Spleen (tissue), 11 donors: ENCODE measurements around the gene STYXL1. TPM values are rescaled to one million over a fixed set of nuclear protein-coding genes. Genes with fewer than 3 reads are reported as not detected.
"Not testable (repeated sequence)": the region's sequence is repeated elsewhere in the genome, so short reads cannot be mapped to it uniquely, and the experiment has no call there.

Source experiments
- DNase-seq: peaks from one replicate; pipeline ENCODE4 v3.0.0-alpha.2; 2020
- H3K27ac ChIP-seq, 8 donors: fragments of 200-600 bp; sonication (generic) in 7 of 8; 1 replicate in 4 of 8; 2 replicates in 4 of 8; pipeline versions ENCODE4 v1.5.0 to v1.8.0; 2016 to 2021; ENCODE audit warnings: inconsistent platforms in 4 of 8, mild to moderate bottlenecking in 4 of 8, moderate library complexity in 1 of 8
- H3K27me3 ChIP-seq, 7 donors: fragments of 200-600 bp; sonication (generic) in 6 of 7; replicated peaks in 1 of 7; 1 replicate in 4 of 7; 2 replicates in 3 of 7; pipeline versions ENCODE4 v1.5.0 to v1.8.0; 2016 to 2021; ENCODE audit warnings: inconsistent platforms in 3 of 7, mild to moderate bottlenecking in 1 of 7
- H3K36me3 ChIP-seq, 6 donors: fragments of 200-600 bp; sonication (generic) in 5 of 6; 1 replicate in 4 of 6; 2 replicates in 2 of 6; pipeline versions ENCODE4 v1.5.0 to v1.8.0; 2016 to 2021; ENCODE audit warnings: inconsistent platforms in 2 of 6
- H3K4me1 ChIP-seq, 6 donors: fragments of 200-600 bp; sonication (generic) in 5 of 6; 1 replicate in 3 of 6; 2 replicates in 3 of 6; pipeline versions ENCODE4 v1.5.0 to v1.8.0; 2016 to 2021; ENCODE audit warnings: inconsistent platforms in 3 of 6
- H3K4me3 ChIP-seq, 8 donors: fragments of 200-600 bp; sonication (generic) in 7 of 8; 1 replicate in 4 of 8; 2 replicates in 4 of 8; pipeline versions ENCODE4 v1.5.0 to v1.8.0; 2016 to 2021; ENCODE audit warnings: inconsistent platforms in 4 of 8, mild to moderate bottlenecking in 4 of 8, moderate library complexity in 2 of 8
- H3K9me3 ChIP-seq, 8 donors: fragments of 200-600 bp; sonication (generic) in 7 of 8; 1 replicate in 4 of 8; 2 replicates in 4 of 8; pipeline versions ENCODE4 v1.5.0 to v1.8.0; 2016 to 2021; ENCODE audit warnings: inconsistent platforms in 4 of 8
- CTCF ChIP-seq, 11 experiments: fragments of 200-600 bp in 7 of 11; fragments of 450-650 bp in 4 of 11; sonication (generic) in 4 of 11; IDR thresholded peaks in 8 of 11; conservative IDR thresholded peaks in 3 of 11; 1 replicate in 7 of 11; 2 replicates in 4 of 11; pipeline versions ENCODE4 v1.4.0 to v1.8.0; 2016 to 2021; ENCODE audit warnings: antibody characterized with exemption in 11 of 11, inconsistent platforms in 4 of 11, mild to moderate bottlenecking in 1 of 11
- POLR2A ChIP-seq, 3 donors: fragments of 450-650 bp; IDR thresholded peaks; one replicate each; pipeline ENCODE4 v1.5.1; 2017; ENCODE audit warnings: antibody characterized with exemption in 3 of 3, mild to moderate bottlenecking in 1 of 3
- POLR2AphosphoS5 ChIP-seq, 3 donors: sonication (generic); formaldehyde crosslinking; IDR thresholded peaks; one replicate each; pipeline ENCODE4 v1.5.1; 2017; ENCODE audit warnings: antibody characterized with exemption in 3 of 3
- WGBS, 5 donors: extraction: QIAGEN DNeasy Blood & Tissue Kit in 3 of 5; methylation state at CpG; one replicate each; pipeline versions ENCODE4 v1.1.5 to v1.1.7; 2013 to 2018; 5-methylcytosine and 5-hydroxymethylcytosine counted together
- intact Hi-C: fragments of 100-400 bp; cut with DNase I; formaldehyde crosslinking; loops from one replicate; pipeline ENCODE4 v1.15.0; 2023; ENCODE audit warnings: low total_unique reads
- polyA plus RNA-seq, 3 donors: library from polyadenylated mRNA; stranded (reverse); fragments of 200-250 nt; gene quantifications; one replicate each; pipeline ENCODE4 v1.2.1, GENCODE V29; 2013
- total RNA-seq, 7 donors: library from RNA; depleted of rRNA in 3 of 7; stranded (reverse); fragments of >200 nt in 3 of 7; fragmentation: NEBNext Ultra II Directional in 4 of 7; extraction: Animal tissue kit (Norgen Biotek cat#: 25700) in 4 of 7; gene quantifications; one replicate each; pipeline versions ENCODE4 v1.1.0 to v1.2.1, GENCODE V29; 2016 to 2021
- donor health status: healthy with polysubstance abuse.
- donor health status: DM: no; HTN: no; CAD: no; lungs with moderate emphysema.
- donor health status: DM: no; HTN: no; CAD: no.
- donor health status: Bipolar disorder and iron deficiency.
- donor health status: healthy.
- donor health status: DM: no; HTN: no; CAD: no.
- donor health status: DM: yes; HTN: yes; CAD: no.

STYXL1 gene
- total and polyA plus RNA-seq, 10 donors: 18.3 to 60.4 (median 34.4) TPM

DNA sequence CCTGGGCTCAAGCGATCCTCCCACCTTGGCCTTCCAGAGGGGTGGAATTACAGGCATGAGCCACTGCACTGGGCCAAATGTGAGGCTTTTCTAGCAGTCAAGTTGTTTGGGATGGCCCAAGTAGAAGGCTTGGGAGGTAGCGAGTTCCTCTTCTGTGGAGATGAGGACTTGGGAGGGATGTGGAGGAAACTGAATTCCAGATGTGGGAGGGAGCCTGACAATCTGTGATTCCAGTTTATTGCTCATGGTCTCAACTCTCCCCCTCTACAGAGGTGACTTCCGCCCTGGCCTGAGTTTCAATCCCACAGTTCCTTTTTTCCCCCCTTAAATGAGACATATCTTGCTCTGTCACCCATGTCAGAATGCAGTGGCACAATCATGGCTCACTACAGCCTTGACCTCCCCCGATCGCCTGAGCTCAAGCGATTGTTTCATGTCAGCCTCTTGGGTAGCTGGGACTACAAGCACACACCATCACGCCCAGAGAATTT, 3.4 kb downstream of the STYXL1 start:
- DNase-seq: no peak
- TF ChIP-seq CTCF (IDR thresholded peaks at IDR 0.05 in 8 of 11, conservative IDR thresholded peaks at IDR 0.05 in 3 of 11) (no peak), POLR2A (IDR thresholded peaks at IDR 0.05) (no peak), POLR2AphosphoS5 (IDR thresholded peaks at IDR 0.05) (no peak)
- WGBS, 5 donors: 89 to 95% (median 93%) methylated on average over 7 of the region's 7 CpGs
- Histone ChIP-seq H3K9me3 (no peaks in the 10 kb centered on the region), H3K36me3 (peaks cover 0 to 28% (median 10%) of the 10 kb centered on the region in 6 donors), H3K27me3 (no peaks in the 10 kb centered on the region), H3K27ac (no peak overlapping the region), H3K4me3 (no peak overlapping the region), H3K4me1 (peaks cover 13 to 54% (median 41%) of the 10 kb centered on the region in 6 donors)
- intact Hi-C loops: no loop called here

DNA sequence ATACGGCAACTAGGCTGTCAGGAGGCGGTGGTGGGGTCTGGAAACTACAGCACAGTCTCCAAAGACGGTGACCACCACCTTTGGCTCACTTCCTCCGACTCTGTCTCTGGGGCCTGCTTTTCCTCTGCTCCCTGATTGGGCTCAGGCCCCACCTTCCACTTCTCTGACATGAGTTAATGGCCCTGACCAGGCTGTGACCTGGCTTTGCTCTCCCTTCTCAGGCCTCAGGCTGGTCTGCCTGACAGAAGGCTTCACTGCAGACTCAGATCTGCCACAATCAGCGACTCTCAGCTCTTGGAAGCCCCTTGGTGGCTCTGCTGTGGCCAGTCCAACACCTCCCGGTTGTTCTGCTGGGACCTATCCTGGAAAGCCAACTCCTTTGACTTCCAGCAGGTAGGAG, 7.7 kb downstream of the STYXL1 start:
- Histone ChIP-seq H3K27ac (no peak overlapping the region), H3K36me3 (peaks cover 0 to 39% (median 10%) of the 10 kb centered on the region in 6 donors), H3K9me3 (no peaks in the 10 kb centered on the region), H3K4me1 (peaks cover 0 to 19% (median 9%) of the 10 kb centered on the region in 6 donors), H3K4me3 (no peak overlapping the region), H3K27me3 (no peaks in the 10 kb centered on the region)
- WGBS, 5 donors: 88 to 96% (median 90%) methylated on average over 6 of the region's 6 CpGs
- intact Hi-C loops: no loop called here
- no peak for DNase-seq
- TF ChIP-seq CTCF (IDR thresholded peaks at IDR 0.05 in 8 of 11, conservative IDR thresholded peaks at IDR 0.05 in 3 of 11): no peak
- TF ChIP-seq POLR2AphosphoS5 (IDR thresholded peaks at IDR 0.05): no peak
- no peak for TF ChIP-seq POLR2A (IDR thresholded peaks at IDR 0.05)

GRCh38 chr7:76037310-76037709, 10.5 kb downstream of the STYXL1 start:
- Histone ChIP-seq H3K27me3 (no peaks in the 10 kb centered on the region), H3K27ac (no peak overlapping the region), H3K4me3 (no peak overlapping the region), H3K36me3 (peaks cover 0 to 28% (median 10%) of the 10 kb centered on the region in 6 donors), H3K4me1 (no peaks in the 10 kb centered on the region), H3K9me3 (no peaks in the 10 kb centered on the region)
- intact Hi-C loops: no loop called here
- DNase-seq: no peak
- no peak for TF ChIP-seq POLR2A (IDR thresholded peaks at IDR 0.05)
- TF ChIP-seq CTCF (IDR thresholded peaks at IDR 0.05 in 8 of 11, conservative IDR thresholded peaks at IDR 0.05 in 3 of 11): no peak
- TF ChIP-seq POLR2AphosphoS5 (IDR thresholded peaks at IDR 0.05): no peak
- 88 to 100% (median 95%) methylated on average over 1 to 5 of the region's 5 CpGs for WGBS, 5 donors

DNA sequence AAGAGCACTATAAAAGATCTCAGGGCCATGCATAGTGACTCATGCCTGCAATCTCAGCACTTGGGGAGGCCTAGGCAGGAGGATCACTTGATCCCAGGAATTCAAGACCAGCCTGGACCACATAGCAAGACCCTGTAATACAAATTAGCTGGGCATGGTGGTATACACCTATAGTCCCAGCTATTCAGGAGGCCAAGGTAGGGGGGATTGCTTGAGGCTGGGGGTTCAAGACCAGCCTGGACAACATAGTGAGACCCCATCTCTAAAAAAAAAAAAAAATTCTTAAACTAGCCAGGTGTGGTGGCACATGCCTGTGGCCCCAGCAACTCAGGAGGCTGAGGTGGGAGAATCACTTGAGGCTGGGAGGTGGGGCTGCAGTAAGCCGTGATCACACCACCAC, 15.8 kb downstream of the STYXL1 start:
- WGBS, 5 donors: 86 to 100% (median 93%) methylated on average over 1 of the region's 1 CpG
- intact Hi-C loops: no loop called here
- no peaks in the 10 kb centered on the region for H3K27me3 ChIP-seq
- no peak for DNase-seq
- H3K9me3 ChIP-seq: no peaks in the 10 kb centered on the region
- no peaks in the 10 kb centered on the region for H3K4me1 ChIP-seq
- H3K4me3 ChIP-seq: no peak overlapping the region
- H3K36me3 ChIP-seq: peaks cover 6 to 39% (median 14%) of the 10 kb centered on the region in 6 donors
- no peak overlapping the region for H3K27ac ChIP-seq
- TF ChIP-seq POLR2A (IDR thresholded peaks at IDR 0.05): no peak
- TF ChIP-seq POLR2AphosphoS5 (IDR thresholded peaks at IDR 0.05): no peak
- no peak for TF ChIP-seq CTCF (IDR thresholded peaks at IDR 0.05 in 8 of 11, conservative IDR thresholded peaks at IDR 0.05 in 3 of 11)

GRCh38 chr7:76029682-76030081, 18.1 kb downstream of the STYXL1 start:
- 88 to 98% (median 96%) methylated on average over 7 of the region's 7 CpGs for WGBS, 5 donors
- H3K9me3 ChIP-seq, H3K27ac ChIP-seq, H3K27me3 ChIP-seq, H3K4me3 ChIP-seq, intact Hi-C loops, H3K4me1 ChIP-seq, DNase-seq: not testable (repeated sequence)
- H3K36me3 ChIP-seq: peaks cover 6 to 61% (median 20%) of the 10 kb centered on the region in 6 donors
